MCF 10A (cell line): ENCODE results near the gene PARD3. TPM values are rescaled to one million over a fixed set of nuclear protein-coding genes. Genes with fewer than 3 reads are reported as not detected.
"Not testable (repeated sequence)": the region's sequence is repeated elsewhere in the genome, so short reads cannot be mapped to it uniquely, and the experiment has no call there.

Experiments used
- BruUV-seq: library from RNA; stranded (reverse); fragments of 400-500 nt; replicated peaks from 2 replicates; lab custom pipeline; 2021; lab: Mats Ljungman, UMichigan
- CTCF ChIA-PET: fragments of 300-600 bp; sonication (Branson Sonifier 250); formaldehyde crosslinking; extraction: SDS; loops from one replicate; lab custom pipeline; 2021; ENCODE audit warnings: antibody characterized with exemption, inconsistent platforms; lab: Yijun Ruan, JAX
- POLR2A ChIA-PET: fragments of 300-600, 350-650 bp; sonication (Branson Sonifier 250); formaldehyde crosslinking; extraction: SDS; loops from one replicate; lab custom pipeline; 2020; ENCODE audit warnings: antibody characterized with exemption, inconsistent platforms; lab: Yijun Ruan, JAX
- DNase-seq: peaks from one replicate; pipeline ENCODE4 v3.0.0-alpha.2; 2018; ENCODE audit not compliant: unreplicated experiment
- H3K27ac Mint-ChIP-seq: one replicate; pipeline ENCODE4 v1.8.0; 2022; ENCODE audit warnings: mild to moderate bottlenecking, low read depth, mixed read lengths; ENCODE audit not compliant: unreplicated experiment
- H3K27me3 Mint-ChIP-seq: one replicate; pipeline ENCODE4 v1.8.0; 2022; ENCODE audit warnings: mixed read lengths; ENCODE audit not compliant: insufficient read depth, unreplicated experiment
- H3K36me3 Mint-ChIP-seq: one replicate; pipeline ENCODE4 v1.8.0; 2022; ENCODE audit warnings: mild to moderate bottlenecking, moderate library complexity, mixed read lengths; ENCODE audit not compliant: insufficient read depth, unreplicated experiment
- H3K4me1 Mint-ChIP-seq: one replicate; pipeline ENCODE4 v1.8.0; 2022; ENCODE audit warnings: mixed read lengths; ENCODE audit not compliant: insufficient read depth, unreplicated experiment
- H3K4me3 Mint-ChIP-seq: one replicate; pipeline ENCODE4 v1.8.0; 2022; ENCODE audit warnings: mild to moderate bottlenecking, moderate library complexity, mixed read lengths; ENCODE audit not compliant: unreplicated experiment
- H3K9me3 Mint-ChIP-seq: one replicate; pipeline ENCODE4 v1.8.0; 2022; ENCODE audit warnings: mixed read lengths; ENCODE audit not compliant: unreplicated experiment
- intact Hi-C: fragments of 100-400 bp; cut with micrococcal nuclease; formaldehyde crosslinking; loops from 2 replicates; pipeline ENCODE4 v1.14.1; 2022
- total RNA-seq: library from RNA; stranded (reverse); gene quantifications from 2 replicates; pipeline ENCODE4 v1.2.3, GENCODE V29; 2022
- TF ChIP-seq, protein P1 (sequence below): fragments of 200-600 bp; IDR thresholded peaks from one replicate; pipeline ENCODE4 v1.8.0; 2022; ENCODE audit warnings: antibody characterized with exemption, mild to moderate bottlenecking; ENCODE audit not compliant: unreplicated experiment

PARD3 gene
- total RNA-seq, 1 experiment from 2014 or later: 70.0 TPM

- Mint-ChIP-seq H3K9me3 (no peaks in the 10 kb centered on the region), H3K4me3 (no peak overlapping the region), H3K4me1 (peaks cover 9% of the 10 kb centered on the region), H3K27ac (no peak overlapping the region), H3K36me3 (peaks cover 31% of the 10 kb centered on the region), H3K27me3 (no peaks in the 10 kb centered on the region)
- TF ChIP-seq, protein P1, sequence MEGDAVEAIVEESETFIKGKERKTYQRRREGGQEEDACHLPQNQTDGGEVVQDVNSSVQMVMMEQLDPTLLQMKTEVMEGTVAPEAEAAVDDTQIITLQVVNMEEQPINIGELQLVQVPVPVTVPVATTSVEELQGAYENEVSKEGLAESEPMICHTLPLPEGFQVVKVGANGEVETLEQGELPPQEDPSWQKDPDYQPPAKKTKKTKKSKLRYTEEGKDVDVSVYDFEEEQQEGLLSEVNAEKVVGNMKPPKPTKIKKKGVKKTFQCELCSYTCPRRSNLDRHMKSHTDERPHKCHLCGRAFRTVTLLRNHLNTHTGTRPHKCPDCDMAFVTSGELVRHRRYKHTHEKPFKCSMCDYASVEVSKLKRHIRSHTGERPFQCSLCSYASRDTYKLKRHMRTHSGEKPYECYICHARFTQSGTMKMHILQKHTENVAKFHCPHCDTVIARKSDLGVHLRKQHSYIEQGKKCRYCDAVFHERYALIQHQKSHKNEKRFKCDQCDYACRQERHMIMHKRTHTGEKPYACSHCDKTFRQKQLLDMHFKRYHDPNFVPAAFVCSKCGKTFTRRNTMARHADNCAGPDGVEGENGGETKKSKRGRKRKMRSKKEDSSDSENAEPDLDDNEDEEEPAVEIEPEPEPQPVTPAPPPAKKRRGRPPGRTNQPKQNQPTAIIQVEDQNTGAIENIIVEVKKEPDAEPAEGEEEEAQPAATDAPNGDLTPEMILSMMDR: no peak
- BruUV-seq: no TSS peak
- no peak for DNase-seq
- POLR2A ChIA-PET: no interaction called here
- CTCF ChIA-PET: no interaction called here
- intact Hi-C loops: no loop called here
Measured at GRCh38 chr10:34360984-34361383, 454.1 kb downstream of the PARD3 start.

DNA sequence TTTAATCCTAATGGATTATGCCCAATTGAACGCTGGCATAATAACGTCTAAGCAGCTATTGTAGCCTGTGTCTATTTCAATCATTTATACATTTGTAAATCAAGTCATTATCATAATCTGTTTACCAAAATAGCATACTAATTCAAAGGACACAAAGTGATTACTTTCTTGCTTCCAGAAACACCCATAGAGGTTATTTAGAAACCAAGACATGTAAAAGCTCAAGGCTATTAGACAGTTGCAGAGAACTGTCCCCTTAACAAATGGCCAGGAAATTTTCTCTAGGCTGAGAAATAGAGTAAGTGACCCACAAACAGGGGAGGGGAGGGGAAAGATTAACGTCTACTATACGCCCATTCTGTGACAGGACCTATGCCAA lies 455.7 kb downstream of the PARD3 start:
- BruUV-seq: no TSS peak
- H3K9me3 Mint-ChIP-seq: no peaks in the 10 kb centered on the region
- no peak for DNase-seq
- TF ChIP-seq, protein P1: no peak
- H3K4me3 Mint-ChIP-seq: no peak overlapping the region
- CTCF ChIA-PET: no interaction called here
- no peak overlapping the region for H3K27ac Mint-ChIP-seq
- peaks cover 9% of the 10 kb centered on the region for H3K4me1 Mint-ChIP-seq
- POLR2A ChIA-PET: interaction anchor here (0.7 kb wide), 1 partner anchor 10 kb away, joined by 3 read pairs; no protein-coding TSS in a partner anchor
- intact Hi-C loops: no loop called here
- peaks cover 37% of the 10 kb centered on the region for H3K36me3 Mint-ChIP-seq
- no peaks in the 10 kb centered on the region for H3K27me3 Mint-ChIP-seq

GRCh38 chr10:34358729-34359434 lies 456.2 kb downstream of the PARD3 start:
- BruUV-seq: no TSS peak
- Mint-ChIP-seq H3K36me3 (peaks cover 43% of the 10 kb centered on the region), H3K27ac (no peak overlapping the region), H3K4me1 (peaks cover 5% of the 10 kb centered on the region), H3K27me3 (no peaks in the 10 kb centered on the region), H3K4me3 (no peak overlapping the region), H3K9me3 (no peaks in the 10 kb centered on the region)
- ChIA-PET CTCF (no interaction called here), POLR2A (interaction anchor here (0.7 kb wide), 1 partner anchor 10 kb away, joined by 3 read pairs; no protein-coding TSS in a partner anchor)
- TF ChIP-seq, protein P1: no peak
- DNase-seq: no peak
- intact Hi-C loops: no loop called here

GRCh38 chr10:34356463-34356862 lies 458.6 kb downstream of the PARD3 start:
- ChIA-PET POLR2A (no interaction called here), CTCF (no interaction called here)
- TF ChIP-seq, protein P1: no peak
- Mint-ChIP-seq H3K27me3 (no peaks in the 10 kb centered on the region), H3K4me1 (no peaks in the 10 kb centered on the region), H3K27ac (no peak overlapping the region), H3K9me3 (no peaks in the 10 kb centered on the region), H3K36me3 (peaks cover 59% of the 10 kb centered on the region), H3K4me3 (no peak overlapping the region)
- no peak for DNase-seq
- intact Hi-C loops: no loop called here
- no TSS peak for BruUV-seq

DNA sequence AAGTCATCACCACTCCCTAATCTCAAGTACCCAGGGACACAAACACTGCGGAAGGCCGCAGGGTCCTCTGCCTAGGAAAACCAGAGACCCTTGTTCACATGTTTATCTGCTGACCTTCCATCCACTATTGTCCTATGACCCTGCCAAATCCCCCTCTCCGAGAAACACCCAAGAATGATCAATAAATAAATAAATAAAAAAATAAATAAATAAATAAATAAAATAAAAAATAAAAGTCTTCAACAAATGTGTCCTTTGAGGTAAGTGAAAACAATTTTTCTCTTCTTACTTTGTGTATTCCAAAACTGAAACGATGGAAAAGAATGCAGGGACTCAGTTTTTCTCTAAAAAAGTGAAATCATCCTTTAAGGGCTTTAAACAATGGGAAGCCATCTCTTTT lies 461.6 kb downstream of the PARD3 start:
- DNase-seq, intact Hi-C loops, POLR2A ChIA-PET, H3K4me1 Mint-ChIP-seq, H3K9me3 Mint-ChIP-seq, CTCF ChIA-PET, H3K4me3 Mint-ChIP-seq, H3K27me3 Mint-ChIP-seq, H3K27ac Mint-ChIP-seq, BruUV-seq: not testable (repeated sequence)
- peaks cover 47% of the 10 kb centered on the region for H3K36me3 Mint-ChIP-seq

GRCh38 chr10:34352599-34353204 lies 462.4 kb downstream of the PARD3 start:
- POLR2A ChIA-PET, H3K4me3 Mint-ChIP-seq, H3K27ac Mint-ChIP-seq, intact Hi-C loops, H3K27me3 Mint-ChIP-seq, H3K9me3 Mint-ChIP-seq, CTCF ChIA-PET, H3K4me1 Mint-ChIP-seq, DNase-seq, BruUV-seq: not testable (repeated sequence)
- H3K36me3 Mint-ChIP-seq: peaks cover 46% of the 10 kb centered on the region
